GM20000 (cell line): ENCODE results near the gene ABCE1.

Experiments used
- DNase-seq: peaks from one replicate; pipeline ENCODE4 v3.0.0; 2012; ENCODE audit warnings: low spot score
- CTCF ChIP-seq: IDR thresholded peaks from 2 replicates; pipeline ENCODE4 v1.5.1; 2012; ENCODE audit warnings: mild to moderate bottlenecking, control low read depth; ENCODE audit errors: extremely low read depth, missing control alignments

Gene ABCE1

GRCh38 chr4:145156986-145157385, 58.9 kb downstream of the ABCE1 start:
- DNase-seq: no peak
- TF ChIP-seq CTCF: no peak

GRCh38 chr4:145161549-145161948, 63.4 kb downstream of the ABCE1 start:
- DNase-seq: no peak
- TF ChIP-seq CTCF: no peak

- DNase-seq: no peak
- TF ChIP-seq CTCF: no peak
Measured at GRCh38 chr4:145167887-145168286, 69.8 kb downstream of the ABCE1 start.

GRCh38 chr4:145168581-145169187, 70.6 kb downstream of the ABCE1 start:
- TF ChIP-seq CTCF: no peak
- DNase-seq: no peak

- no peak for TF ChIP-seq CTCF
- no peak for DNase-seq
Measured at GRCh38 chr4:145170223-145170622, 72.1 kb downstream of the ABCE1 start.

- DNase-seq: no peak
- no peak for TF ChIP-seq CTCF
Measured at GRCh38 chr4:145171911-145172310, 73.8 kb downstream of the ABCE1 start.

- DNase-seq: no peak
- no peak for TF ChIP-seq CTCF
Measured at GRCh38 chr4:145176641-145177432, 78.7 kb downstream of the ABCE1 start.
